ENCODE measurements around the gene DNAI1.

The DNAI1 gene

GRCh38 chr9:34450644-34451043 lies 8.0 kb upstream of the DNAI1 start:
- in situ Hi-C loops (cut with MboI; ENCODE audit: low pct_unique_long_range_greater_than_20kb, low sequenced_read_pairs, unreplicated experiment), result no loop called here
- DNase-seq (ENCODE audit: low spot score), result no peak
- no peak for TF ChIP-seq CTCF (IDR thresholded peaks at IDR 0.05; ENCODE audit: extremely low read depth, insufficient read depth, missing control alignments)

- in situ Hi-C loops (cut with MboI; ENCODE audit: low pct_unique_long_range_greater_than_20kb, low sequenced_read_pairs, unreplicated experiment), result no loop called here
- TF ChIP-seq CTCF (IDR thresholded peaks at IDR 0.05; ENCODE audit: extremely low read depth, insufficient read depth, missing control alignments), result no peak
- no peak for DNase-seq (ENCODE audit: low spot score)
These were observed 7.5 kb upstream of the DNAI1 start for GRCh38 chr9:34451135-34451534.

GRCh38 chr9:34451545-34451944 lies 7.1 kb upstream of the DNAI1 start:
- in situ Hi-C loops (cut with MboI; ENCODE audit: low pct_unique_long_range_greater_than_20kb, low sequenced_read_pairs, unreplicated experiment), result no loop called here
- peak; percentile 47 for DNase-seq (ENCODE audit: low spot score)
- TF ChIP-seq CTCF (IDR thresholded peaks at IDR 0.05; ENCODE audit: extremely low read depth, insufficient read depth, missing control alignments), result no peak

GRCh38 chr9:34452568-34452967 lies 6.0 kb upstream of the DNAI1 start:
- in situ Hi-C loops (cut with MboI; ENCODE audit: low pct_unique_long_range_greater_than_20kb, low sequenced_read_pairs, unreplicated experiment), result no loop called here
- no peak for TF ChIP-seq CTCF (IDR thresholded peaks at IDR 0.05; ENCODE audit: extremely low read depth, insufficient read depth, missing control alignments)
- no peak for DNase-seq (ENCODE audit: low spot score)

GRCh38 chr9:34454571-34455065 lies 4.0 kb upstream of the DNAI1 start:
- no peak for DNase-seq (ENCODE audit: low spot score)
- no peak for TF ChIP-seq CTCF (IDR thresholded peaks at IDR 0.05; ENCODE audit: extremely low read depth, insufficient read depth, missing control alignments)
- in situ Hi-C loops (cut with MboI; ENCODE audit: low pct_unique_long_range_greater_than_20kb, low sequenced_read_pairs, unreplicated experiment), result no loop called here

- no peak for DNase-seq (ENCODE audit: low spot score)
- TF ChIP-seq CTCF (IDR thresholded peaks at IDR 0.05; ENCODE audit: extremely low read depth, insufficient read depth, missing control alignments), result no peak
- in situ Hi-C loops (cut with MboI; ENCODE audit: low pct_unique_long_range_greater_than_20kb, low sequenced_read_pairs, unreplicated experiment), result no loop called here
These were observed 2.5 kb upstream of the DNAI1 start for GRCh38 chr9:34456151-34456550.

- no peak for DNase-seq (ENCODE audit: low spot score)
These were observed 1.9 kb upstream of the DNAI1 start for GRCh38 chr9:34456746-34457145.

More at GRCh38 chr9:34456746-34457145, 1.9 kb upstream of the DNAI1 start:
- TF ChIP-seq CTCF (IDR thresholded peaks at IDR 0.05; ENCODE audit: extremely low read depth, insufficient read depth, missing control alignments), result no peak
- in situ Hi-C loops (cut with MboI; ENCODE audit: low pct_unique_long_range_greater_than_20kb, low sequenced_read_pairs, unreplicated experiment), result no loop called here
